Cardiac septum (tissue), 1 donor: Measurements from ENCODE around the gene TMEM30A. TPM values are rescaled to one million over a fixed set of nuclear protein-coding genes. Genes with fewer than 3 reads are reported as not detected.

Experiments used
- DNase-seq: peaks from one replicate; pipeline ENCODE4 v3.0.0-alpha.2; 2020; ENCODE audit warnings: low spot score
- intact Hi-C: fragments of 100-400 bp; cut with DNase I; formaldehyde crosslinking; loops from one replicate; pipeline ENCODE4 v1.14.0; 2022
- total RNA-seq: library from RNA; stranded (reverse); fragmentation: NEBNext Ultra II Directional; extraction: Animal tissue kit (Norgen Biotek cat#: 25700); gene quantifications from one replicate; pipeline ENCODE4 v1.2.1, GENCODE V29; 2021
- donor health status: DM: no; HTN: no; CAD: no.

Gene TMEM30A
- total RNA-seq, 1 donor from 2014 or later = 57.4 TPM

DNA sequence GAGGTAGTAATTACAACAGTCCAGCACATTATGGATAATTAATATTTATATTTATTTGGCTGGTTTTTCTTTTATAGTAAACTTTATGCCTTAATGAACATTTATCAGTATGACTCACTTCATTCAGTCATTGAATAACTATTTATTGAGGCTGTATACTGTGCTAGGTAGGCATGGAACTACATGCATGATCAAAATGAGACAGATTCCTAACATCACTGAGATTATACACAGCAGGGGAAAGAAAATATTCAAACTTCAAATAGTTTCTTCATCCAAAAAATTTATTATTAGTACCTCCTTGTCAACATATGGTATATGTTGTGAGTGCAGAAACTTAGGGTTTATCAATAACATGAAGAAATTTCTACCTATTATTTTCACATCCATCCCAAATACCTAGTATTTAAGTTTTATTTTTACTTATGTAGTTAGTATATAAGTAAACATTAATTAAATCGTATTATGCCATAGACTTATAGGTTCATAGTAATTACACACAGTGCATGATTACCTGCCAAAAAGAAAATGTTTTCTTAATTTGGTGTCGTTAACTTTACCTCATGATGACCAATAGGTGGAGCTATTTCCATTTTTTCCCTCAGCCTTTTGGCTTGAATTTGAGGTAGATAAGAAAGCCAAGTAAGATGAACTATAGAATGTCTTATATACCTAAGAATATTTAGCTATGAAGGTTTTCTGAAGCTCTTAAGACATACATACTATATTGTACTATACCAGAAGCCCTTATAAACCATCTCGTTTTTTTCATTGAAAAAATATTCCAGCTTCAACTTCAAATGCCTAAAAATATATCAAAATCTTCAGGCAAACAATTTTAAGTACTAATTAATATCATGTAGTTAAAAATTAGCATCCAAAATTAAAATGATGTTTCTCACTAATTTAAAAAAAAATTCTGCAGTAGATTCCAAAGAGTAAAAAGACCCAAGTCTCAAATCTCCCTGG lies 12.5 kb upstream of the TMEM30A start:
- no peak for DNase-seq
- intact Hi-C loops = loop anchor here (1.0 to 5.0 kb wide), 3 partner anchors 70 to 230 kb away; no protein-coding TSS in a partner anchor

DNA sequence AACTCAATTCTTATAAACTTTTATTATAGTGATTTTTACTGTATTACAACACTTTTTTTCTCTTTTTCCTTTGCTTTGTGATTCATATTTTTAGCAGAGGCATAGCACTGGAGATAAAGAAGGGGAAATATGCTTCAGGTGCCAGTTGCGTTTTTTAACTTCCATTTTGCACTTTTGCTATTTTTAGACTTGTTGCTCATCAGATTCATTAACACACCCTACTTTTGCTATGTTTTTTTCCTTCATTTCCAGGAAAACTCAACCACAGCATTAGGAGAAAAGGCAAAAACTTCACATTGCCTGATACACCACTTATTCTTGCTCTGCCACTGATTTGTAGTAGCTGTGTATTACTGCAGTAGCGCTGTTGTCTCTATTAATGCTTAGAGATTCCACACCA lies 8.0 kb upstream of the TMEM30A start:
- intact Hi-C loops = no loop called here
- DNase-seq = no peak

DNA sequence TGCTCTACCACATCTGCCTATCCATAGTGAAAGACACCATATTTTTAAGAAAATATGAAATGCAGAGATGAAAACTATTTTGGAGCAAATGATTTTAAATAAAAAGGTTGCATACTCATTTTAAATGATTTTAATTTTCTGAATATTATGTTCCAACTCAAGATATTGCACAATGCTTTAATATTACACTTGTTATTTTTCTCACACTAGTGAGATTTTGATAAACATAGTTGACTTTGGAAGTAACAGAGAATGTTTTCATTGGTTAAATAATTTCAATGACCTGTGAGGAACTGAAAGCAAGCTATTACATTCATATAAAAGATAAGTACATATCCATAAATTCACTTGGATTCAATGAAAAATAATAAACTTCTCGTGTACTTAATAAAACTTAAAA lies 7.2 kb upstream of the TMEM30A start:
- intact Hi-C loops = no loop called here
- DNase-seq = no peak

DNA sequence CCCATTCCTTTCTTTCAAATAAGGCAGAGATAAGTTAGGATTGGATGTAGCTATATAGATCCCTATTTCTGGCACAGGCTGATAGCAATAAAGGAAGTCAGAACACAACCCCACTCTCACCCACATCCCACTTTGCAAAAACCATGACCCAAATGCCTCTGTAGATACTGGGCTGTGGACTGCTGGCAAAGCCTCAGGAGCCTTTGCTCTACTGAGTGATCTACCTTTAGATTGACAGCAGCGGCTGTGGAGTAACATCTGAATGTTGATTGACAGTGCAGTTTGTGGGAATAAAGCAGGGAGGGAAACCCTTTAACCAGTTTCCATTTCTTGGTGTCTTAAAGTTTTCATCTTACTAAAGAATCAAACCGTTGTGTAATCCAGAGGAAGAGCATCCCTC lies 6.7 kb upstream of the TMEM30A start:
- no peak for DNase-seq
- intact Hi-C loops = no loop called here

DNA sequence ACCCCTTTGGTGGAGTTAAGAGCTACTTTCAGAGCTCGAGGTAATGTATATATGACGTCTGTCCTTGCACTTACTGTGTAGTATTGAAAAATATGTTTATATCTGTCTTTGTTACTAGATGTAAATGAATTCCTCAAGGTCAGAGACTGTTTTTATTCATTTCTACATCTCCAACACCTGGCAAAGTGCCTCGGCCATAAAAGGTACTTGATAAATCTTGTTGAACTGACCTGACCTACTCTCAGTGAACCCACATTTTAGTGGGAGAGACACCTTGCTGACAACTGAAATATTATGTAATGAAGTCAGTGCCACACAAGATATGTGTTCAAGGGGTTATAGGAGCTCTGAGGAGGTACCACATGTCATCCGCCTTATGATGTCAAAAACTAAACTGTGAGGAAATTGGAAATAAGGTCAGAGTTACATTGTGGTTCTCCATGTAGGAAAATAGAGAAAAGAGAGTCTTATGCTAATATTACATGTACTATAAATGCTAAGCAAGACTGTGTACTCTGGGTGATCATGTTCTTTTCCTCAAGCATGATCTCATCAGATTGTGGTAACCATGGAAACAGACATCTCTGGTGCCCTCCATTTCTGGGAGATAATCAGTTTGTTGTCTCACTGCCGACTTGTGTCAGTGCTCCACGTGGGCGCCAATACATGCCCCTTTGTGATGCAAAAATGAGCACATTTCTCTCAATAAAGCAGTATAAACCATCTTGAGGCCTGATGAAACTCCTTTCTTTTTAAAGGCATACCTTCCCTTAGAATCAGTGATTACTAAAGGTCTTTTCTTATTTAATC lies 5.7 kb upstream of the TMEM30A start:
- no peak for DNase-seq
- intact Hi-C loops = no loop called here

DNA sequence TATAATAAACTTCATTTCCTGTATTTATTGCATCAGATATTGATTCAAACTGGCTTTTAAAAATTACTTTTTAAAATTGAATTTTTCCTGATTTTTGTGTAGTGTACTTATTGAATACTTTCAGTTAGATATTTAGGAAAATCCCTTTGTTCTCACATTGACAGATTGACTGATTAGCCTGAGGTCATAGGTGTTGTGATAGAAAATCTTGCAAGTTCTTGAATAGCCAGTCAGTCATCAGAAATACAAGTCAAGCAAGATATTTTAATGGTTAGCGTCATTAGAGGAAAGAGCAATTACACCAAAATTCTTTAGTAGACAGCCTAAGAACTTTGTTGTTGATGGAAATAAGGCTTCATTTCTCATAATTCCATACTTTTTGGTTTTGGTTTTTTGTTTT lies 3.4 kb upstream of the TMEM30A start:
- intact Hi-C loops = no loop called here
- no peak for DNase-seq

DNA sequence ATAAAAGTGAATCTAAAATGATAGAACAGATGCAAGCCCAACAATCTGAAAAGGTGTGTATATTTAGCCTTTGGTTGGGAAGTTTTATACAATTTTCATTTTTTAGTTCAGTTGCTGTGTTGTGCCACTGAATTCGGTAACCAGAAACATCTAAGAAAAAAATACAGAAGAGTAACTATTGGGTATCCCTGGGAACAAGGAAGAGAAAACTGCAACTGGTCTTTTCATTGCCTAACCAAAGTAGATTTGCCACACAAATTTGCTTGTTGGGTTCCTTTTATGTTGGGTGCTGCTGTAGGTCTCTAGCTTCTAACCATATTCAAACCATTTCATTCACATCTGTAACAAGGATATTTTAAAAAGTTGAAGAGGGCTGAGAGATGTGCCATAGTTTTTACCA lies 2.8 kb upstream of the TMEM30A start:
- intact Hi-C loops = no loop called here
- DNase-seq = no peak

DNA sequence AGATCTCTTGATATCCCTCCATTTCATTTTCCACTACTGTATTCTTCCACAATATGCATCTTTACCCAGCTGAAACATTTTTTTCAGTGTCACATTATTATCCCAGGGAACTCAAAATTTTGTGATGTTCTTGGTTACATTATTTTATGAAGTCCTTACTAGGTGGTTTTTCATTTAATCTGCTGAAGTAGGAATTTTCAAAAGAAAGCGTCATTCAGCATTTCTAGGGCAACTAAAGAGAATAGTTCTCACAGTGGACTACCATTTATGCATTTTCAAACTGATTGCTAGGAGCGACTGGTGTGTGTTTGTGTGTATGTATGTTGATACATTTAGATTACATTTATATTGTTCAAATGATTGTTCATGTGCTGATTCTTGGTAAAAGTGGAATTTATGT lies 2.4 kb upstream of the TMEM30A start:
- DNase-seq = no peak
- intact Hi-C loops = no loop called here

DNA sequence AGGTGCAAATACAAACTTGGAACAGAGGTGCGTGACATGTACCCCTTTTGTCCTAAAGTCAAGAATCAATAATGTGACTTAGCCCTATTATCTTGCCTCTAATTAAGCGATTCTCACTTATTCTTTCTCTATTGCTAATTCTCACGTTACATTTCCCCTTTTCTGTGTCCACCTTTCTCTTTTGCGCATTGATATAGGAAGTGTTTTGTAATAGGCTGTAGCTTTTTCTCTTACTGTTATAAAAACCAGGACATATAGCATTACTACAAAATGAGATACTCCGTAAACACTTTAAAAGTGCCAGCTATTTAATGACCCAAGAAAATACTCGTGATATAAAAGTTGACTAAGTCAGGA lies 669 bp upstream of the TMEM30A start:
- no peak for DNase-seq
- intact Hi-C loops = no loop called here

DNA sequence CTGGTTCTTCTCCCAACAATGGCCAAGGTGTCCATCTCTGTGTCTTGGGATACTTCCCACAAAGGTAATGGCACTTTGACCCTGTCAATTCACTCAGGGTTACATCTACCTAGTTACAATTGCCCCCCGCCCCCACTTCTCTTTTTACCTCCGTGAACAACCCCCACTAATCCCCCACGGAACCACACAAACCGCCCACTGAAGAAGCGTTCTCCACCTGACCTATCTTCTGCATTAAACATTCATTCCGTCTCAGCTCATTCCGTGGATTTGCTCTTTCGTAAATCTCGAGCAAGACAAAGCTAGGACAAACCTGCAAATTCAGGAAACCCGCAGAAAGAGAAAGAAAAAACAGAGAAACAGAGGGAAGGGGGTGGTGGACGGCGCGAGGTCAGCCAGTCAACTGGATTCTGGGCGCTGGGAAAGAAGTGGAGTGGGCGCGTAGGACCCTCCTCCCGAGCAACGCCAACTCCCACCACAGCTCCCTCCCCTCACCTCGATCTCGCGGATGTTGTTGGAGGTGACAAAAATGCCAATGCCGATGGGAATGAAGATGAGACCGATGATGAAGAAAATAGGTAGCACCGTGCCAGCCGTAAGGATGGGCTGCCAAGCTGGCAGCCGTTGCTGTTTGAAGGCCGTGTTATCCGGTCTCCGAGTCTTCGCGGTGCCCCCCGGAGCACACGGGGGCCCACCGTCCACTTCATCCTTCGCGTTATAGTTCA lies 523 bp downstream of the TMEM30A start:
- intact Hi-C loops = loop anchor here (5.0 kb wide), 1 partner anchor 318 kb away; the partner anchor contains the start of gene SENP6
- no peak for DNase-seq

DNA sequence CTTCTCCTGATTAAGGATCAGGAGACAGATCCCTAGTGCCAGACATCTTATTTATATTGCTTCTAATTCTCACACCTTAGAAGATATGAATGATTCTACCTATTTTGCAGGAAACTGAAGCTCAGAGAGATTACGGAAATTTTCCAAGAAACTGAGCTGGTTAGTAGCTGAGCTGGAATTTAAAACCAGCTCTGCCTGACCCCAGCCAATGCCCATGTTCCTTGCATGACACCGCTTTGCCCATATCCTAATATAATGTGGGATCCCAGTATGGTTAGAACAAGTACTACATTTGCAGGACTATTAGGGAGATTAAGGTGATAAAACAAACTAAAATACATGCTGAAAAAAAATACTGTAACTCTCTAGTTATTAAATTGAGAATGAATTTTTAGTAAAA lies 1.9 kb downstream of the TMEM30A start:
- DNase-seq = no peak
- intact Hi-C loops = loop anchor here (5.0 kb wide), 1 partner anchor 320 kb away; the partner anchor contains the start of gene SENP6

DNA sequence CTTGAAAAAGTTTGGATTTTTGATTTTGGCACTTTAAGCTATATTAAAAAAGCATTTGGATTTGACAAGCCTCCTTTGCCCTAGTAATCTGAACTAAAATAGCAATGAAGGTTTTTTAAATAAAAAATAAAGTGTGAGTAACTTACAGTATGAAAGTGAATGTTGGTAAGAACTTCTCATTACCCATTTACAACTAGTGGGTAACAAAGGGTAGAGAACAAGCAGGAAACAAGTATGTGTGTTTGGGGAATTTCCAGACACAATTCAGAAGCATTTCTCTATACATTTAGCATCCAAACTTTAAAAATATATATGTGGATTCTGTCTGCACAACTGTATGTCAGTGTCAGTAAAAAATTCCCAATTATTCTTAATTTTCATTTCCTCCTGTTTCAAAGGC lies 2.9 kb downstream of the TMEM30A start:
- DNase-seq = no peak
- intact Hi-C loops = loop anchor here (5.0 kb wide), 1 partner anchor 321 kb away; the partner anchor contains the start of gene SENP6

DNA sequence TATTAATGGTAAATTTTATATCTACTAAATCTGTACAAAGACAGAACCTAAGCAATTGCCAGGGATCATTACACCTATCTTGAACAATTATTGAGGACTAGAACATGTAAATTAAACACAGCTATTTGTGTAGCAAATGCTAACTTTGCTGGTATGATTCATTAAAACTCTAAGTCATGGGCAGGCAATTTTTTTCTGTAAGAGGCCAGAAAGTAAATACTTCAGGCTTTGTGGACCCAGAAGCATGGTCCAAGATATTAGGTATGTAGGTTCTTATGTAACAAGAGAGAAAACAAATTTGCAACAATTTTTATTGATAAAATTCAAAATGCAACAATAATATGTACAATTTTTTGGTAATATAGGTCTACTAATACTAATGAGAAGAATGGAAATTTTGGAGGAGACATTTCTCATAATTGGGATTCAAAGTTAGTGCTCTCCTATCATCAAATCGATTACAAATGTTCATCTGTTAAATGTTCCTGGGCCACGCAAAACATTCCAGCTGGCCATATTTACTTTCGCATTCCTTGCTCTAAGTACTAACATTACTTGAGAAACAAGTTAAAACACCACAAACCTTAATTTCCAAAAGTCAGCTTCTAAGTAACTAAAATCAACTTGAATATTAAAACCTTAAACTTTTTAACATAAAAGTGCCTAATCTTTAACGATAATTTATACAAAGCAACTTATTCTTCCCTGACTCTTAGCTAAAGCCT lies 4.3 kb downstream of the TMEM30A start:
- intact Hi-C loops = loop anchor here (5.0 kb wide), 1 partner anchor 322 kb away; the partner anchor contains the start of gene SENP6

DNA sequence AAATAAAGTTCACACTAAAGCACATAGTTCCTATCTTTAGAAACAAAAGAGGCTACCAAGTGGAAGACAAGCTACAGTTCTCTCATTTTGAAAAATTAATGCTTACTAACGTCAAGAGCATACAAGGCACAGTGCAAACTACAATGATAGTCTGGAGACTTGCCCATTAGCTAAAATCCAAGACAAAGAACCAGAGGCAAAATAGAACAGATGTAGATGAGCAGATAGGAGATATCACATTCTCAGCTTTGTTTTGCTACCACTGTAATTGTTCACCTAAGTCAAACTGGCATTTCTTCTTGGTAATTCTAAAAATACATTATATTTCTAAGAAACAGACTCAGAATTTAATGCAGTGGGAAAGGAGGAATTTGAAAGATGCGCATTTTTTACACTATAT lies 5.2 kb downstream of the TMEM30A start:
- intact Hi-C loops = no loop called here
- DNase-seq = no peak

More for the DNA sequence above, 4.3 kb downstream of the TMEM30A start:
- no peak for DNase-seq

DNA sequence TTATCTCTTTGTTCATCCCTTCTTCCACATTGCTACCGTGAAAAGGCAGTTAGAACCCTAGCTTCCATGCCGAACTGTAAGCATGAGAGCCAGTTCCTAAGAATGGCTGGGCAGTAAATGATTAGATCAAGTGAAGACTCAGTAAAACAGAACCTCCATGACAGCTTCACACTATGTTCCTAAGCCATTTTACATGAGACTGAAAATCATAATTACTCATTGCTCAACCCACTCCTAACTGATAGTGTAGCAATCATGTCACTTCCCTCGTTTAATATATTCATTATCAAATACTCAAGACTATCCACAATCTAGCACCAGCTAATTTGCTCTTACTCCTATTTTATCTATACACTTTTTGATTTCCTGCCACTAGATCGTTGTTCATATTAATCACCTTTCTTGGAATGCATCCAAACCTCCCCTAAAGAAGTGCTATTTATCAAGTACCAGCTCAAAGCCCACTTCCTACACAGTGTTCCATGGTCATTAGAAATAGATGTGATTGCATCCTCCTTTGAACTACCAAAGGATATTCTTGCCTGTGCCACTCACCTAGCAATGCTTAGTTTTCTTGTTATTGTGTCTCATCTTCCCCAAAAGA lies 6.0 kb downstream of the TMEM30A start:
- intact Hi-C loops = no loop called here
- no peak for DNase-seq

DNA sequence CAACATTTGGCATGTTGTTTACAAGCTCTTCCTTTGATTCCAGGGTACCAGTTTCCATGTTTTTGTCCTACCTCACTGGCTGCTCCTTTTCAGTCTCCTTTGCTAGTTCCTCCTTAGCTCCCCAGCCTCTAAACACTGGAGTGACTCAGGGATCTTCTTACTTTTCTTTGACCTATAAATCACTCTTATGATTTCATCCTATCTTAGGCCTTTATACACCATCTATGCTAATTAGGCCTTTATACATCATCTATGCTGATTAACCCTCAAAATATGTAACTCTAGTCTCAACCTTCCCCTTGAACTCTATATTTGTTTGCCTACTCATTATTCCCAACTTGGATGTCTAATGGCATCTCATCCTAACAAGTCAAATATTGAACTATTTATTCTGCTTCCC lies 9.5 kb downstream of the TMEM30A start:
- intact Hi-C loops = no loop called here
- DNase-seq = no peak

DNA sequence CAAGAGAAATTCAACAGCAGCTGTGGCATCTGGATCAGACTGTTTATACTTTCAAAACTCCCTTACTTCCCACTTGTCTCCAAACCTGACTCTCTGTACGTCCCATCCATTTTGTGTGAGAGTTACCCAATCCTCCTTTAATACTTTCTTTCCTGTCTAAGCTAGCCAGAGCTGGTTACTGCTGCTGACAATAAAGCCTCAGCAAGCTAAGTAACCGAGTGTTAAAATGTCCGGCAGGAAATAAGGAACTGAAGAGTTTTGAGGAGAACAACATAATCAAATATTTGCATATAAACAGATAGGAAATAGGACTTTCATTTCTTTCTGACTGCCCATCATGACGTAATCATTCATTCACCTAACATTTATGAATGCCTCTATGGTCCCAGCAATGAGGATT lies 11.6 kb downstream of the TMEM30A start:
- intact Hi-C loops = no loop called here

DNA sequence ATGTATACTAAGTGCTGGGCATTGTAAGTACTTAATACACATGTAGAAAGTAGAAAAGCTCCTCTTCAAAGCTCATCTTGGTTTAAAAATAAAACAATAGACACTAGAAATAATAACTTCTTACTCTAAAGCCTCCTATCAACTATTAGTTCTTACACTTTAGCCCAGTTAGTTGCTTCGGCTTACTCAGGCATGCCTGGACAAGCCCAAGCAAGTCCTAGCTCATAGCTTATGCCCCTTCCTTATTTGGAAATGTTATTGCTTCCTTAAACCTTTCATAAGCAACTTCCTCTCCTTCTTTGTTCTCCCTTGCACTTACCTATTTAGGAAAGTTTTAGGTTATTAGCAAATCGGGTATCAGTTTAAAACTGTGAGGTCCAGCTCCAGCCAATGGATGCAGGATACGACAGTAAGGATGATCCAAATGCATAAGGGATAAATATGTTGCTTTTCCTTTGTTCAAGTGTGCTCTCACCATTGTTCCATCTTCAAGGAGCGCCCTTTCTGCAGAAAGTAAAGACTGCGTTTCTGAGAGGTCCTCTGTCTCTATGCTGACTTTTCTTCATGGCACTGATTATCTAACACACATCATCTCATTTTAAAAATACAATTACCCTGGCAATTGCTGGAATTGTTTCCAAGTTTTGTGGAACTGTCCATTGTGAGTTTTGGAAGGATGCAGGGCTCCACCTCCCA lies 12.3 kb downstream of the TMEM30A start:
- no peak for DNase-seq
- intact Hi-C loops = no loop called here

More for the DNA sequence above, 11.6 kb downstream of the TMEM30A start:
- DNase-seq = no peak
